Measurements from ENCODE around the gene LIAS.
A peak's percentile ranks its signal among the peaks of the same experiment; 100 is the strongest.
"Not testable (repeated sequence)": the region's sequence is repeated elsewhere in the genome, so short reads cannot be mapped to it uniquely, and the experiment has no call there.

LIAS gene

GRCh38 chr4:39458505-39459300, at the start of gene LIAS, which contains the start of gene RPL9:
Gene LIAS (plus strand): TSS chr4:39459056. CDS start chr4:39459118, 62 bp downstream.
Gene RPL9 (minus strand): TSS chr4:39458922. CDS start chr4:39458439, 483 bp downstream.
- peak; percentile 42 to 80 for DNase-seq

GRCh38 chr4:39410415-39410814, 48.4 kb upstream of the LIAS start:
- DNase-seq = no peak

- DNase-seq = not testable (repeated sequence)
Observed at GRCh38 chr4:39411561-39411960, 47.3 kb upstream of the LIAS start.

- DNase-seq = no peak
Observed at GRCh38 chr4:39415678-39416283, 43.1 kb upstream of the LIAS start.

GRCh38 chr4:39422247-39422646, 36.6 kb upstream of the LIAS start:
- DNase-seq = no peak

- DNase-seq = not testable (repeated sequence)
Observed at GRCh38 chr4:39425297-39425696, 33.6 kb upstream of the LIAS start.

- DNase-seq = no peak
Observed at GRCh38 chr4:39426728-39427127, 32.1 kb upstream of the LIAS start.

- DNase-seq = no peak
Observed at GRCh38 chr4:39427520-39428114, 31.2 kb upstream of the LIAS start.

GRCh38 chr4:39429476-39430334, 29.2 kb upstream of the LIAS start:
- no peak for DNase-seq

- DNase-seq = no peak
Observed at GRCh38 chr4:39433878-39434492, 24.9 kb upstream of the LIAS start.

GRCh38 chr4:39435659-39436563, 22.9 kb upstream of the LIAS start:
- no peak for DNase-seq

GRCh38 chr4:39441593-39441992, 17.3 kb upstream of the LIAS start:
- no peak for DNase-seq

- no peak for DNase-seq
Observed at GRCh38 chr4:39442998-39443397, 15.9 kb upstream of the LIAS start.

- DNase-seq = no peak
Observed at GRCh38 chr4:39446483-39446841, 12.4 kb upstream of the LIAS start.

- no peak for DNase-seq
Observed at GRCh38 chr4:39446842-39447573, 11.8 kb upstream of the LIAS start.

GRCh38 chr4:39450618-39451017, 8.2 kb upstream of the LIAS start:
- DNase-seq = no peak

GRCh38 chr4:39451423-39452023, 7.3 kb upstream of the LIAS start:
- DNase-seq = no peak

- no peak for DNase-seq
Observed at GRCh38 chr4:39452153-39452859, 6.5 kb upstream of the LIAS start.

GRCh38 chr4:39452860-39453587, 5.8 kb upstream of the LIAS start:
- DNase-seq = no peak

All from cerebellar nuclear complex (tissue), 1 donor.